HG02763 (cell line): ENCODE measurements around the gene SCCPDH.
"Not testable (repeated sequence)": the region's sequence is repeated elsewhere in the genome, so short reads cannot be mapped to it uniquely, and the experiment has no call there.

Source experiments
- ATAC-seq: cut with Tn5 transposase; IDR thresholded peaks from one replicate; pipeline ENCODE4 v1.9.1; 2021; ENCODE audit warnings: mild to moderate bottlenecking, moderate library complexity; ENCODE audit not compliant: unreplicated experiment

The SCCPDH gene, protein sequence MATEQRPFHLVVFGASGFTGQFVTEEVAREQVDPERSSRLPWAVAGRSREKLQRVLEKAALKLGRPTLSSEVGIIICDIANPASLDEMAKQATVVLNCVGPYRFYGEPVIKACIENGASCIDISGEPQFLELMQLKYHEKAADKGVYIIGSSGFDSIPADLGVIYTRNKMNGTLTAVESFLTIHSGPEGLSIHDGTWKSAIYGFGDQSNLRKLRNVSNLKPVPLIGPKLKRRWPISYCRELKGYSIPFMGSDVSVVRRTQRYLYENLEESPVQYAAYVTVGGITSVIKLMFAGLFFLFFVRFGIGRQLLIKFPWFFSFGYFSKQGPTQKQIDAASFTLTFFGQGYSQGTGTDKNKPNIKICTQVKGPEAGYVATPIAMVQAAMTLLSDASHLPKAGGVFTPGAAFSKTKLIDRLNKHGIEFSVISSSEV

DNA sequence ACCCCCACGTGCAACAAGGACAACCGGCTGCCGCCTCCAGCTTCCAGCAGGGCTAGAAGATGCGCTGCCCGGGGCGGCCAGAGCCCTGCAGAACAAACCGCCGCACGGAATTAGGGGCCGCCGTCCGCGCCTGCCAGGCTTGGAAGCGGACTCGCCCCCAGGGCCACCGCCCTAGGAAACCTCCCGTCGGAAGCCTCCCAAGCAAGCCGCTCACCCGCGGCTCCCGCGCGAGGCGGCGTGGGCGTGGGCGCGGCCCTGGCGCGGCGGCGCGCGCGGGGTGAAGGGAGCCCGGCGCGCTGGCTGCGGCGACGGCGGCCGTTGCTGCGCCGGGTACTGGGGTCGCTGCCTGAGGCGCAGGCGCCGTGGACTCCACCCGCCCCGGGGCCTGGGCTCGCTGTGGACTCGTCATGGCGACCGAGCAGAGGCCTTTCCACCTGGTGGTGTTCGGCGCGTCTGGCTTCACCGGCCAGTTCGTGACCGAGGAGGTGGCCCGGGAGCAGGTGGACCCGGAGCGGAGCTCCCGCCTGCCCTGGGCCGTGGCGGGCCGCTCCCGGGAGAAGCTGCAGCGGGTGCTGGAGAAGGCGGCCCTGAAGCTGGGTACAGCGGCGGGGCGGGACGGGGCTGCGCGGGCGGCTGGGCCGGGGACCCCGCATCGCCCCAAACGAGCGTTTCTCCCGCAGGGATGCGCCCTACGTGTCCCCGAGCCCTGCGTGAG, at the start of gene SCCPDH:
TSS of gene SCCPDH (plus strand) at position 394 of the 715 bp plus-strand sequence. CDS start at position 408, 14 bp downstream.
- peak; percentile 94 for ATAC-seq

DNA sequence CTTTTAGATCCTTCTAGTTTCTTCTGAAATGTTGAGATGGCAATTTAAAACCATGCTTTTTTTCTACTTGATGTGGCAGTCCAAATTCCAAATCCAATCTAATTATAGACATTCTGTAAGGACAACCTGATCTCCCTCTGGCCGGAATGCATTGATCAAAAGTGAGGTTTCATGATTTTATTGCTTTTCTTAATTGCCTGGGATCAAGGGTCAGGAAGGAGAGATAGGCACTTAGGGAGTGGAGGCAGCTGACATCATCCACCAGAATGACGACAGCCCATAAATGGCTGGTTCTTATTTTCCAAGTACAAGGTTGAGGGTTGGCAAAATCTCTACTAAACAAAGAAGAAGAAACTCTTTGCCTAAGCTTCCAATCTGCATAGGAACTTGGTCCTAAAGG, 46.4 kb upstream of the SCCPDH start:
- no peak for ATAC-seq

DNA sequence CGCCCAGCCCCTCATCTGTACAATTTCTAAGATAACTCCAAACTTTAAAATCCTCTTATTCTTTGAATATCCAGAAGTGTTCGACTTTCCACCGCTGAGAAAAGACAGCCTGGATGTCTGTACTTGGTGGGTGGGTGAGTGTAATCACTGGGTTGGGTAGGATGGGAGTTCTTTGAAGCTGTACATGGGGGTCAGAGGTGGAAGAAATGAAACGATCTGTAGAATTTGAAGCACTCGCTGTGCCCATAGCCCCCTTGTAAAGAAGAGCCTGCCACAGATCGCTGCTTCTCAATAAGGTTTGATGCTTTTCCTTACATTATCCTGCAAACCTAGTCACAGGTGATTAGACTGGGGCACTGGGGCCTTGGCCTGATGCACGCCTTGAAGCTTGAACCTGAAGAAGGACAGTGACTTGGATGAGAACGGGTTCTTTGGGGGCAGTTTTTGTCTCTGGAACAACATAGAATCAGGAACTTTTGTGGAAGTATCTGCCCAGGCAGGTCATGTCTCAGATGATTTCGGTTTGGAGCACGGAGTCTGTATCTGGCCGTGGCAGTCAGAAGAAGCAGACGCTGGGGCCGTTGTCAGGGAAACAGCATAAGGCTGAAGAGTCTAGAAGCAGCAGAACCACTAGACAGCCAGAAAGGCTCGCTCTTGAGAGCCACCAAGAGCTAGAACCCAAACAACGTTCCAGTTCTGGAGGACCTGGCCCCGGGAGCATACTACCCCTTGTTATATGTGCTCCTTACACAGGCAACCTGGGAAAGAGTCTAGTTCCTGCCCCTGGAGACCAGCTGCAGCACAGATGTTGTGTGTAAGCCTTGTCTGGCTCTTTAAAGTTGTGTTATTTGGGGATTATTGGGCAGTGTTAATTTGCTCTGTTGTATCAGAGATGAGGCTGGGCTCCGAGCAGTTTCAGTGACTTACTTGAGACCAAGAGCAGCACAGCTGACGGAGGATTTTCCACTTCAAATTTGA, 45.1 kb upstream of the SCCPDH start:
- no peak for ATAC-seq

DNA sequence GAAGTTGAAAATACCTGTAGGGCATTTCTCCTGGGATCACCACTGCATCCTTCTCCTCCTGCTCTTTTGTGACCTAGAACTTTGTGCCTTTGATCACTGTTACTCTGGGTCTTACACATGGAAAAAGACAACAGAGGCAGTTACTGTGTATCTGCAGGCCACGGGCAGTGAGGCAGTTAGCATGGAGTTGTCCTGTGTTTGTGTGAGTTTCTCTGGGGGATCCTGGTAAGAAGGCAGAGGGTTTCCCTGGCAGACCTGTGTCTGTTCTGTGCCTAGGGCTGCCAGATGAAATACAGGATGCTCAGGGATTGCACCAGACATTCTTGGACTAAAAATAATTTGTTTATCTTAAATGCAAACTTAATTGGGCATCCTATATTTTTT, 44.4 kb upstream of the SCCPDH start:
- no peak for ATAC-seq

DNA sequence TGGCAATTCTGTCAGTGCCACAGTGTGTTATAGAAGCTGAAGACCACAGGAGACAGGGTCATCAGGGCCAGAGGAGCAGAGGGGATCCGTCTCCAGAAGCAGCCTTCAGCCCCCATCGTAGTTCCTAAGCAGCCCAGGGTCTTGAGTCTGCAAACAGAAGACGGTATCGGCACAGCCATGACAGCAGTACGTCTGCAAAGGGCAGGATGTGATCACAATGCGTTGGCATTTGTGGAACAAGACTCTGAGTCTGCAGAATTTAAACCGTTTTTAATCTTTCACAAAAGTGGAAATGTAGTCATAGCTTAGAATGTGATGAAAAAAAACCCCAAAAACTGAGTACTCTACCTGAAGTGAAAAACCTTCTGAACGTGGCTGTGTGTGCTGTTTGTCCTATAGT, 44.0 kb upstream of the SCCPDH start:
- ATAC-seq = no peak

DNA sequence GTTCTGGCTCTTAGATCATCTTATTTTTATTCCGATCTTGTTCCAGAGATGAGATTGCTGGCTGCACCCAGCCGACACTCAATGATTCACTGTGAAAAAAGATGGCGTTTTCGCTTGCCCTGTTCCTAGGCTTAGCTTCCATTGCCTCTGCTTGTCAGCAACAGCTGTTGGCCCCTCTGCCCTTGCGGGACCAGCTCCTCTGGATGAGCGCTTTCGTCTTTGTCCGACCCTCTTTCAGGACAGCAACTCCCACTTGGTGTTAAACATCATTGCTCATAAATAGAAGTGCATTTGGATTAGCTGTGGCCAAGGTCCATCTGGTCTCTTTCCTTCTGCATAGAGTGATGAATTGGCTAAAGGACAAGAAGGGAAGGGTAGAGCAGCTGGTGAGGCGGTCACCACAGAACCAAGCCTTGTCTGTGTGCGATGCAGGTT, 43.5 kb upstream of the SCCPDH start:
- ATAC-seq = no peak

DNA sequence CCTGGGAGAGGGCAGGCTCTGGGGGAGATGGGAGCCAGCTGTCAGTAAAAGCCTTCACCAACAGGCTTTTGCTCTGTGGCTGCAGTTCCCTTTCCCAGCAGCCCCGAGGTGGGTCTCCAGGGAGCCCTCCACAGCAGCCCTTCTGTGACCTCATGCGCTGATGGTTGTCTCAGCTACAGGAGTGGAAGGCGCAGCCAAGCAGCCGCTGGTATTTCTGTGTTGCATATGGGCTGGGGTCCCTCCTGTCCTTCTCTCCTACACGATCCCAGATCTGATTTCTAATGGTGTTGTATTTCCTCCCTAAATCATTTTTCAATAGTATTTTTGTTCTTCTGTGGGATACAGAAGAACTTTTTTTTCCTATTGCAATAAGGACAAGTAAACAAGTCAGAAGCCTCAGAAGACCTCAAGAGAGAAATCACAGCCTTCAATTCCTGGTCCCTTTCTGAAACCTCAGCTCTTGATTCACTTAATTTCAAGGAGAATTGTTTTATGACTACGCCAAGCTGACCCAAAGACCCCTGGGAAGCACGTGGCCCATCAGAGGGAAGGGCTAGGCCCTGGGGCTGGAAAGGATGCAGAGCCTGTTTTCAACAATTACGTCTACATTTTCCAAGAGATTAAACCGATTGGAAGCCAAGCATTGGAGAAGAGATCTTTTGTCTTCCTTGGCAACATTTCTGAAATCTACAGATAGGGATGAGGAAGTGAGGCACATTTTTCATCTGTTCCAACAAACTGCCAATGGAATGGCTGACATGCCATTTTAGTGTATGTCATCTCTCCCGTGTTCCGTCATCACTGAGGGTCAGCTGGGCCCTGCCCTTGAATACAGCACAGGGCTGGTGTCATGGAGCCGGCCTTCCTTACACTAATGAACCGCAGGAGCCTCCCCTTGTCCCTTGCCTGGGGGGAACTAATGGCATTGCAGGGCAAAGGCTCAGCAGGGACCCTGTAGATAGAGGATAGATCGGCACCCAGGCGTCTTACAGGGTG, 42.0 kb upstream of the SCCPDH start:
- ATAC-seq = no peak

DNA sequence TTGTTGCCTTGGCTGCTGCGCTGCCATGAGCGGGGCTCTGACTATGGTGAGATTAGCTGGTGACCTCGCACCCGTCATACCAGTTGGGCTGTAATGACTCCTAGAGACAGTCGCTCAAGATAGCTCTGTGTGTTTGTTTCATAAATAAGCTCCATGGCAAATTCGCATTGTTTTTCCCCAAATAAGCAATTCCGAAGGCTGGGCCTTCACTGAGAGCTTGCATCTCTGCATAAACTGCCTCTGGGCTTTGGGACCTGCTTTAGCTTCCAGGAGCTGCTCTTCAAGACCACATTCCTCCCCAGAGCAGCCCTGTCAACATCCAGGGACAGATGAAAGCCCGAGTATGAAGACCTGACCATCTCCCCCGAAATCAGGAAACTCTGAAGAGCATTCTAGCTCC, 40.7 kb upstream of the SCCPDH start:
- ATAC-seq = no peak

DNA sequence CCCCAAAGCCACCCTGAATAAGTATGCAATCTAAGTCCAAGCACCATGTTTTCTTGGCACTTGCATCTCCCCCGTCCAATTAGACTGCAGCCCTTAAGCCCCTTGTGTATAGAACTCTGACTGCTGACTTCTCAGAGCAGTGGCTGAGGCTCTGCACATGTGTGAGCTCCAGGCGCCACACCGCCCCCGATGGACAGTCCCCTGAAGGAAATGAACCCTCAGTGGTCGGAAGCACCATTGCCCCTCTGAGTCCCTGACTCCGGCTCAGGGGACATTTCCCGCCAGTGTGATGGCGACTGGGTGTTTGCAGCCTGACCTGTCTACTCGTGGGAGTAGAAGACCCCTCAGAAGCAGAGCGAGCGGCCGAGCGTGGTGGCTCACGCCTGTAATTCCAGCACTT, 37.2 kb upstream of the SCCPDH start:
- no peak for ATAC-seq

DNA sequence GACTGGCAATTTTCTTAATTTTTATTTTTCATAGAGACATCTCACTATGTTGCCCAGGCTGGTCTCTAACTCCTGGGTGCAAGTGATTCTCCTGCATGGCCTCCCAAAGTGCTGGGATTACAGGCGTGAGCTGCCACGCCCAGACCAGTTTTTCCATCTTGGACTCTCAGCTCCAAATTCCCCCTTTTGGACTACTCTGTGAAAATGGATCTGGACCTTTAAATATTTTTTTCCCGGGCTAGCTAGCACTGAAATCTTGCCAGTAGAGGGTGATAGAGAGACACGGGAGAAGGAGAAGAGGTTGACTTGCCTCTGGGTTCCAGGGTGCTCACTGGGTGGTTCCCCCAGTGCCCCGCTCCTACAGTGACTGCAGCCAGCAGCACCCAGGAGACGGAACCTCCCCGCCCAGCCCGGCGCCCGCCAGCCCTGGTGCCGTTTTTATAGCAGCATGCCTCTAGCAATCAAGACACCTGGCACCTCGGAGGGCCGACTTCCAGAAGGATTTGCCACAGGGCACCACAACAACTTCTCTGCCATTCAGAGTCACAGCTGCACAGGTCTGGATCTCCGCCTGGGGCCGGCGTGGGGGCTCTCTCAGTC, 34.7 kb upstream of the SCCPDH start:
- ATAC-seq = peak; percentile 94

DNA sequence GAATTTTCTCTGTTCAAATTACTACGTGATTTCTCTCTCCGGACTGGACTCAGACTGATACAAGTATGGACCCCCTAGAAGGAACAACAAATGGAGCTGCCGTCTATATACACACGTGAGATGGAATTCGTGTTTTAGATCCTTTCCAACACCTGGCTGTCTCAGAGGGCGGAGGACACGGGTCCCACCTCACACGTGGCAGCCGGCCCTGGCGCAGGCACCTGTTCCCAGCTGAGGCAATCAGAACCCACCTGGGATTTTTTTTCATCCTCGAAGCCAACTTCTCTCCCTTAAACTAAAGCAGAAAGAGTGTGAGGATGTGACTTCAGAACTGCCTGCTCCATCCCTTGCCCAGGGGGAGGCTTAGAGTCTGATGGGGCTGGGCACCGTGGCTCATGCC, 34.1 kb upstream of the SCCPDH start:
- ATAC-seq = no peak

DNA sequence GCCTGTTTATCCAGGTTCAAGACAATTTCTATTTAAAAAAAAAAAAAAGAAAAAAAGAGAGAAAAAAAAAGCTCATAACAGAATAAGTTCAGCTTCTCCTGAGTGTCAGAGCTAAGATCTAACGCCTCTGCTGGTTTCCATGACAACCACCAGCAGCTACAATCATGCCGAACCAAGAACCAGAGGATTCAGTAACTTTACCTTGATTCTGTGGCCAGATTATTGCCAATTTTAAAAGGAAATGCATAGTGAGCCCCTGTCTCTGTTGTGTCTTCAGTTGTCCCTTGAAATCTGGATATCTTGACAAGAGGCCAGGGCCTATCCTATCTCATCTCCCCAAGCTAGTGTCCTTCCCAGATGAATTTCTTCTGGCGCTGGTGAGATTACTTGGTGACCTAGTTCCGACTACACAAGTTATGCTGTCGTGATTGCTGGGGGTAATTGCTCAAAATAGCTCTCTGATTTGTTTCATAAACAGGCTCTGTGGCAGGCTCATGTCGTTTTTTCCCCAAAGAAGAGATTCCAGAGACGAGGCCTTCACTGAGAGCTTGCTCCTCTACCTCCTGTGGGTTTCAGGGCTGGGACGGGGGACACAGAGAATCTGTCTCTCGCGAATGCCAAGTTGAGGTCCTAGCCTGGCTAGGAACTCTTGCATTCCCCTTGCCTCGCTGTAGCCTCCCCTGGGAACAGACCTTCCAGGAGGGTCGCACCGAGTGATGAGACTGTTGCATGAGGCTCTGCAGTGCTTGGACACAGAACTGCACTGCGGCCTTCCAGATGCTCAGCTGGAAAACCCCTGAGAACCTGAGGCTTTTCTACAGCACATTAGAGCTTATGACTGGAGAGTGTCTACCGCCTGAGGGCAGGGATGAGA, 32.4 kb upstream of the SCCPDH start:
- ATAC-seq = no peak

DNA sequence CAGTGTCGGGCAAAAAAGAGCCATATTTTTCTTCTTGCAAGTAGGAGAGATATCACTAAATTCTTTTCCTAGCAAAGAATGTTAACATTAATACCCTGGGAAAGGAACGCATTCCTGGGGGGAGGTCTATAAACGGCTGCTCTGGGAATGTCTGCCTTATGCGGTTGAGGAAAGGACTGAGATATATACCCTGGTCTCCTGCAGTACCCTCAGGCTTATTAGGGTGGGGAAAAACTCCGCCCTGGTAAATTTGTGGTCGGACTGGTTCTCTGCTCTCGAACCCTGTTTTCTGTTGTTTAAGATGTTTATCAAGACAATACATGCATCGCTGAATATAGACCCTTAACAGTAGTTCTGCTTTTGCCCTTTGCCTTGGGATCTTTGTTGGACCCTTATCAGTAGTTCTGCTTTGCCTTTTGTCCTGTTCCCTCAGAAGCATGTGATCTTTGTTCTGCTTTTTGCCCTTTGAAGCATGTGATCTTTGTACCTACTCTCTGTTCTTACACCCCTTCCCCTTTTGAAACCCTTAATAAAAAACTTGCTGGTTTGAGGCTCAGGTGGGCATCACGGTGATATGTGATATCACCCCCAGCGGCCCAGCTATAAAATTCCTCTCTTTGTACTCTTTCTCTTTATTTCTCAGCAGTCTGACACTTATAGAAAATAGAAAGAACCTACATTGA, 29.9 kb upstream of the SCCPDH start:
- not testable (repeated sequence) for ATAC-seq

DNA sequence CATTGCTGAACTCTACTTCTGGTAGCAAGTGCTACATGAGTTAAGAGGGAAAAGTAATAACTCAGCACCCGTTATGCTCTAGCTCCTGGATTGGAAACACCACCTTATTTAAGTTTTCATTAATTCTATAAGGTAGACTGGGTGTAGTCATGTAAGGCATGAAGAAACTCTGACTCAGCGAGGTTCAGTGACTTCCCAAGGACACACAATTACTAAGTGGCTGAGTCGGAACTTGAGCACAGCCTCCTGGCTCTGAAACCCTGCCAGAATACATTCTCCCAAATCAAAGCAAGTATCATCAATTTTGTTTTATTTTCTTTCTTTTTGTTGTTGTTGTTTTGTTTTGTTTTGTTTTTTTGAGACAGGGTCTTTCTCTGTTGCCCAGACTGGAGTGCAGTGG, 29.1 kb upstream of the SCCPDH start:
- ATAC-seq = no peak

DNA sequence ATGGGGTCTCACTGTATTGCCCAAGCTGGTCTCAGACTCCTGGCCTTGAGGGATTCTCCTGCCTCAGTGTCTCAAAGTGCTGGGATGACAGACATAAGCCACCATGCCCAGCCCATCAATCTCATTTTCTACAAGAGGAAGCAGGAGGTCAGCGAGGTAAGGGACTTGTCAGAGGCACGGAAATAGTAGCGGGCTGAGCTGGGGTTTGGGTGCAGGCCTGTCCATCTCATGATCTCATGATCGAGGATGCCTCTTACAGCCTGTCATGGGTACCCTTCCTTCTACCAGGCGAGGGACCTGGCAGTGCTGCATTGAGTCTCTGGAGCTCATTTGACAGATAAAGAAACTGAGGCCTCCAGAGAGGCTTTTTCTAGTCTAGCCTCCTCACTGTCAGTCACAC, 28.5 kb upstream of the SCCPDH start:
- no peak for ATAC-seq

DNA sequence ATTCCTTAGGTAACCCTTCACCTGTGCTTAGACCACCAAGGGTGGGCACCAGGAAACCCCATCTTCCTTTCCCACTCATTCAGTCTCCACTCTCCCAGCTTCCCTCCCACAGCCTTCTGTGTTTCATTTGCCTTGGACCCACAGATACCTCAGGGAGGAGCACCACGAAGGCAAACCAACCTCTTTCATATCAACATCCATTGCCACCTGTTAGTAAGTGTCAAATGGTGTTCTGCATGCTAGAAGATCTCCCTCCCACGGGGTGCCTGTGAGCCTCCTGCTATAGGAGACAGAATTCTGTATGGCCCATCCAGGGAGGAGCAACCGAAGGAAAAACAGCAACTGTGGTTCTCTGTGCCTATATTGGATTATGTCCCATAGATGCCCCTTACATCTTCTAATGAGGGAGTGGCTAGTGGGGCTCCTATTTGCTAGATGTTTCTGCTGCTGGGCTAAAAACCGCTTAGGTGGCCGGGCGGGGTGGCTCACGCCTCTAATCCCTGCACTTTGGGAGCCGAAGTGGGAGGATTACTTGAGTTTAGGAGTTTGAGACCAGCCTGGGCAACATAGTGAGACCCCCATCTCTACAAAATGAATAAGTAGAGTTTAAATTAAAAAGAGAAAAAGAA, 25.6 kb upstream of the SCCPDH start:
- no peak for ATAC-seq

DNA sequence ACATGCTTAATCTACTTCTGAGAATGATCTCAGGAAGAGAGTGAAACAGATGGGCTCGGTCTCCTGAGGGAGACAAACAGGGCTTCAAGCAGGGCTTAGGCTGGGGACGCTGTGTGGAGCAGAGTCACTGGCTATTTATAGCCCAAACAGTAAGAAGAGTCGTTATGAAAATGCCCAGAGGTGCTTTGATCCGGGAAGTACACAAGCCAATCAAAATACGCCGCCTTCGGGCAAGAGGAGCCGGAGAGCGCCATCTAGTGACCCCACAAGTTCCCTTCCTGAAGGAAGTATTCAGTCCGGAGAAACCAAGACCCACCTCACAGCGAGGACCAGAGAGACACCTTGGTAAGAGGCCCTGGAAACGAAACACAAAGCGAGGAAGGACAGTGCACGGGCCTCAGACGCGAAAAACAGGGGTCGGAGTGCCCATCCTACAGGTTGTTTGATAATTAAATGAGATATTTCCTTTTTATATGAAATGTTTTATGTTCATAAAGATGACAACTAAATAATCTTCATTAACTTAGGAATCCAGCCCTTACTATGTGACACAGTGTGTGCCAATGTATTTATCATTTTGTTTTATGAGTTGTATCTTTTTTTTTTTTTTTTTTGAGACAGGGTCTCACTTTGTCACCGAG, 25.0 kb upstream of the SCCPDH start:
- ATAC-seq = peak; percentile 94
